SU-DHL-6 (cell line): ENCODE measurements around the gene SRP14.

Experiments used
- H2AFZ ChIP-seq: fragments of 200-600 bp; sonication (generic); 2 replicates; pipeline ENCODE4 v1.6.1; 2014; ENCODE audit warnings: low read depth, mild to moderate bottlenecking, moderate library complexity, mixed read lengths, antibody characterized with exemption, low read length; ENCODE audit not compliant: severe bottlenecking
- H3F3A ChIP-seq: fragments of 200-600 bp; shearing (Covaris generic); 2 replicates; pipeline ENCODE4 v1.6.0; 2016; ENCODE audit warnings: antibody characterized with exemption, mild to moderate bottlenecking; ENCODE audit not compliant: insufficient read depth
- H3K27ac ChIP-seq: fragments of 200-600 bp; sonication (generic); 2 replicates; pipeline ENCODE4 v1.5.1; 2016; ENCODE audit warnings: low read depth, mild to moderate bottlenecking, low read length, moderate library complexity, mixed read lengths
- H3K27me3 ChIP-seq: fragments of 200-600 bp; sonication (generic), shearing (Covaris generic); 2 replicates; pipeline ENCODE4 v1.6.0; 2014; ENCODE audit warnings: mild to moderate bottlenecking, low read length
- H3K36me3 ChIP-seq: fragments of 200-600 bp; sonication (generic); 2 replicates; pipeline ENCODE4 v1.6.1; 2014; ENCODE audit warnings: mild to moderate bottlenecking, low read length, mixed read lengths
- H3K4me2 ChIP-seq: fragments of 300-600, 200-600 bp; shearing (Covaris generic), sonication (generic); 2 replicates; pipeline ENCODE4 v1.6.0; 2014; ENCODE audit warnings: low read length, low read depth, mild to moderate bottlenecking; ENCODE audit not compliant: poor library complexity, severe bottlenecking
- H3K4me3 ChIP-seq: fragments of 200-600 bp; sonication (generic); 2 replicates; pipeline ENCODE4 v1.5.1; 2014; ENCODE audit warnings: antibody characterized with exemption, low read length, mild to moderate bottlenecking, mixed read lengths; ENCODE audit not compliant: insufficient read depth, poor library complexity, severe bottlenecking
- H3K79me2 ChIP-seq: fragments of 200-600 bp; sonication (generic); 2 replicates; pipeline ENCODE4 v1.6.1; 2014; ENCODE audit warnings: mild to moderate bottlenecking, low read length, moderate library complexity; ENCODE audit not compliant: insufficient read depth
- H3K9ac ChIP-seq: fragments of 200-600 bp; sonication (generic); 2 replicates; pipeline ENCODE4 v1.7.0; 2014; ENCODE audit warnings: mild to moderate bottlenecking, low read length
- H3K9me2 ChIP-seq: fragments of 200-600 bp; sonication (generic); replicated peaks from 2 replicates; pipeline ENCODE4 v1.6.1; 2014; ENCODE audit warnings: low read length; ENCODE audit not compliant: insufficient read depth
- H3K9me3 ChIP-seq: fragments of 200-600 bp; sonication (generic); 2 replicates; pipeline ENCODE4 v1.6.1; 2014; ENCODE audit warnings: low read length, mixed read lengths; ENCODE audit not compliant: insufficient read depth
- H4K20me1 ChIP-seq: fragments of 200-600 bp; sonication (generic); 2 replicates; pipeline ENCODE4 v1.6.1; 2014; ENCODE audit warnings: low read depth, mild to moderate bottlenecking, antibody characterized with exemption, low read length, moderate library complexity, mixed read lengths
- EZH2phosphoT487 ChIP-seq: fragments of 200-600 bp; sonication (generic), shearing (Covaris generic); conservative IDR thresholded peaks from 2 replicates; pipeline ENCODE4 v1.6.1; 2018; ENCODE audit warnings: mild to moderate bottlenecking, antibody characterized with exemption, low read length, moderate library complexity, mixed read lengths
- TF ChIP-seq, protein P1 (sequence below): fragments of 200-600 bp; sonication (generic); IDR thresholded peaks from one replicate; pipeline ENCODE4 v1.5.1; 2017; ENCODE audit warnings: antibody characterized with exemption, mild to moderate bottlenecking, low read length, moderate library complexity; ENCODE audit not compliant: insufficient read depth, poor library complexity, severe bottlenecking

SRP14 gene

DNA sequence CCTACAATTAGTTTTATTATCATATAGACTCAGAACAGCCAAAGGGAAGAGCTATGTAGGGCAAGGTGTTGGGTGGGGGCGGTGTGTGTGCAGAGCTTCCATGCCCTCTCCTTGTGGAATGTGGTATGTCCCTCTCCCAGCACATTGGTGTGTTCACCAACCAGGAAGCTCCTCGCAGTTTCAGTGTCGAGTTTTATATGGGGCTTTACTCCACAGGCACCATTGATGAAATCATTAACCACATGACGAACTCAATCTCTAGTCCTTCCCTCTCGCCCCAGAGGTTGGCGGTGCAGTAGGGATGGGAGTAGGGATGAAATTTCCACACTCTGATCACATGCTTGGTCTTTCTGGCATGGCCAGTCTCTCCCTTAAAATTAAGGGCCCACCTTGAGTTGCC, 13.6 kb upstream of the SRP14 start:
- H3K79me2 ChIP-seq, result no peaks in the 10 kb centered on the region
- H3K4me3 ChIP-seq, result no peak overlapping the region
- peak overlapping the region; percentile 70; the same call in 1 of the 2 replicates for H3K9ac ChIP-seq
- no peak overlapping the region for H3K4me2 ChIP-seq
- no peak overlapping the region for H2AFZ ChIP-seq
- no peaks in the 10 kb centered on the region for H3K27me3 ChIP-seq
- H3K9me3 ChIP-seq, result no peaks in the 10 kb centered on the region
- H3F3A ChIP-seq, result peaks cover 52% of the 10 kb centered on the region
- no peaks in the 10 kb centered on the region for H4K20me1 ChIP-seq
- no peaks in the 10 kb centered on the region for H3K9me2 ChIP-seq
- H3K27ac ChIP-seq, result peak overlapping the region; percentile 98
- no peaks in the 10 kb centered on the region for H3K36me3 ChIP-seq
- TF ChIP-seq, protein P1, sequence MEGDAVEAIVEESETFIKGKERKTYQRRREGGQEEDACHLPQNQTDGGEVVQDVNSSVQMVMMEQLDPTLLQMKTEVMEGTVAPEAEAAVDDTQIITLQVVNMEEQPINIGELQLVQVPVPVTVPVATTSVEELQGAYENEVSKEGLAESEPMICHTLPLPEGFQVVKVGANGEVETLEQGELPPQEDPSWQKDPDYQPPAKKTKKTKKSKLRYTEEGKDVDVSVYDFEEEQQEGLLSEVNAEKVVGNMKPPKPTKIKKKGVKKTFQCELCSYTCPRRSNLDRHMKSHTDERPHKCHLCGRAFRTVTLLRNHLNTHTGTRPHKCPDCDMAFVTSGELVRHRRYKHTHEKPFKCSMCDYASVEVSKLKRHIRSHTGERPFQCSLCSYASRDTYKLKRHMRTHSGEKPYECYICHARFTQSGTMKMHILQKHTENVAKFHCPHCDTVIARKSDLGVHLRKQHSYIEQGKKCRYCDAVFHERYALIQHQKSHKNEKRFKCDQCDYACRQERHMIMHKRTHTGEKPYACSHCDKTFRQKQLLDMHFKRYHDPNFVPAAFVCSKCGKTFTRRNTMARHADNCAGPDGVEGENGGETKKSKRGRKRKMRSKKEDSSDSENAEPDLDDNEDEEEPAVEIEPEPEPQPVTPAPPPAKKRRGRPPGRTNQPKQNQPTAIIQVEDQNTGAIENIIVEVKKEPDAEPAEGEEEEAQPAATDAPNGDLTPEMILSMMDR, result no peak
- TF ChIP-seq EZH2phosphoT487, result no peak

DNA sequence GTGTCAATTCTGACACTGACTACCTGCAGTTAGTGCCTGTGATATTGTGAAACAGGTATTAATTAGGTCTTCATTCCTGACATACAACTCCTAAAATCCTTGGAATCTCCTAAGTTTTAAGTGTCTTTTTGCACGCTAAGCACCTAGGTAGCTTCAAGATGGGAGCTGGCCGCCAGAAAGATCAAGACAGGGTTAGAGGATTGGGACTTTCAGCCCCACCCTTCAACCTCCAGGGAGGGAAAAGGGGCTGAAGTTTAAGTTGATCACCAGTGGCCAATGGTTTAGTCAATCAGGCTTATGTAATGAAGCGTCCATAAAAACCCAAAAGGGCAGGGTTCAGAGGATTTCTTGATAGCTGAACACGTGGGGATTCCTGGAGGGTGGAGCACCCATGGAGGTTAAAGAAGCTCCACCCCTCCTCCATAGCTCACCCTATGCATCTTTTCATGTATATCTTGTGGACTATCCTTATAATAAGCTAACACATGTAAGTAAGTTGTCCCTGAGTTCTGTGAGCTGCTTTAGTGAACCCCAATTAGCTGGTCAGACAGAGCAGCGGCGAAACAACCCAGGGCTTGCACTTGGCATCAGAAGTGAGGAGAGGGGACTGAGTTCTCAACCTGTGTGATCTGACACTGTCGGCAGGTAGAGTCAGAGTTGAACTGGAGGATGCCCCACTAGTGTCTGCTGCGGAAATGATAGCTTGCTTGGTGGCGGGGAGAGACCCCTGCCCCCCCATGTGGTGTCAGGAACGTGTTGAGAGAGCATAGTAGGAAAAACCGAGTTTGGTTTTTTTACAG, 12.8 kb upstream of the SRP14 start:
- H3K36me3 ChIP-seq, result no peaks in the 10 kb centered on the region
- TF ChIP-seq, protein P1, result no peak
- TF ChIP-seq EZH2phosphoT487, result no peak
- no peaks in the 10 kb centered on the region for H3K9me2 ChIP-seq
- H3K27ac ChIP-seq, result peak overlapping the region; percentile 98
- peaks cover 60% of the 10 kb centered on the region for H3F3A ChIP-seq
- peak overlapping the region; percentile 9; the same call in 1 of the 2 replicates for H3K9ac ChIP-seq
- no peaks in the 10 kb centered on the region for H4K20me1 ChIP-seq
- no peak overlapping the region for H2AFZ ChIP-seq
- H3K79me2 ChIP-seq, result no peaks in the 10 kb centered on the region
- H3K4me2 ChIP-seq, result peak overlapping the region; percentile 1
- H3K9me3 ChIP-seq, result no peaks in the 10 kb centered on the region
- H3K27me3 ChIP-seq, result no peaks in the 10 kb centered on the region
- no peak overlapping the region for H3K4me3 ChIP-seq

DNA sequence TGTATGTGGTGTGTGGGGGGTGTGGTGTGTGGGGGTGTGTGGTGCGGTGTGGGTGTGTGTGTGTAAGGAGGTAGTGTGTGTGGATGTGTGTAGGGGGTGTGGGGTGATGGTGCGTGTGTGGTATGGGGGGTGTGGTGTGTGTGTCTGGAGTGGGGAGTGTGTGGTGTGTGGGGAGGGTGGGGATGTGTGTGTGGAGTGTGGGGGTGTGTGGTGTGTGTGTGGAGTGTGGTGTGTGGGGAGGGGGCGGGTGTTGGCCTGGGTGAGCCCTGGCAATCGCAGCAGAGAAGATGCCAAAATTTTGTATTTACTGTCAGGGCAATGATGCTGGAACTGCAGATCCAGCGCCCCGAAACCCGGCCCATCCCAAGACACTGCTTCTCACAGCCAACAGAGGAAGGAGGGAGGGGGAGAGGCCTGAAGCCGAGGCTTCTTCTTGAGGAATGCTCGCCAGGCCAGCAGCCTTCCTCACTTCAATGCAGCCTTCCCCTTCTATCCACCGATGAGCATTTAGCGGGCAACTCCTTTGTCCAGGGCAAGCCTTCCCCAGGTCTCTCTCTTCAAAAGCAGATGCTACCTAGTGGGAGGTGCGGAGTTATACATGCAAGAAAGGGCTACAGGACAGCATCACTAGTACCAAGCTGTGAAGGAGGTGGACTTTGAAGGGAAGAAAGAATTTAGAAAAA, 11.9 kb upstream of the SRP14 start:
- no peak overlapping the region for H3K4me2 ChIP-seq
- no peaks in the 10 kb centered on the region for H3K9me3 ChIP-seq
- no peaks in the 10 kb centered on the region for H3K9me2 ChIP-seq
- H4K20me1 ChIP-seq, result no peaks in the 10 kb centered on the region
- no peaks in the 10 kb centered on the region for H3K79me2 ChIP-seq
- no peaks in the 10 kb centered on the region for H3K27me3 ChIP-seq
- peak overlapping the region; percentile 9; the same call in 1 of the 2 replicates for H3K9ac ChIP-seq
- peak overlapping the region; percentile 98 for H3K27ac ChIP-seq
- H3F3A ChIP-seq, result peaks cover 69% of the 10 kb centered on the region
- no peak overlapping the region for H3K4me3 ChIP-seq
- no peak for TF ChIP-seq EZH2phosphoT487
- TF ChIP-seq, protein P1, result no peak
- no peaks in the 10 kb centered on the region for H3K36me3 ChIP-seq
- no peak overlapping the region for H2AFZ ChIP-seq
